ENCODE data around the gene TP53INP2.

GRCh38 chr20:34693414-34693813 is 10.7 kb upstream of the TP53INP2 start:
- TF ChIP-seq CTCF (IDR thresholded peaks at IDR 0.05), result no peak
- no peak for TF ChIP-seq POLR2A (IDR thresholded peaks at IDR 0.05)
